Transverse colon (tissue), 4 donors: Measurements from ENCODE around the gene EGFL6. TPM values are rescaled to one million over a fixed set of nuclear protein-coding genes. Genes with fewer than 3 reads are reported as not detected.
"Not testable (repeated sequence)": the region's sequence is repeated elsewhere in the genome, so short reads cannot be mapped to it uniquely, and the experiment has no call there.

Experiments
- DNase-seq: peaks from one replicate; pipeline ENCODE4 v3.0.0-alpha.2; 2019
- H3K27ac ChIP-seq, 4 donors: fragments of 200-600 bp; sonication (generic); 2 replicates each; pipeline ENCODE4 v1.5.1; 2016 to 2018; ENCODE audit warnings: inconsistent platforms in 4 of 4
- H3K27me3 ChIP-seq: fragments of 200-600 bp; sonication (generic); 2 replicates; pipeline ENCODE4 v1.5.1; 2017; ENCODE audit warnings: inconsistent platforms
- H3K36me3 ChIP-seq, 4 donors: fragments of 200-600 bp; sonication (generic); 2 replicates each; pipeline ENCODE4 v1.5.1; 2017 to 2019; ENCODE audit warnings: inconsistent platforms in 4 of 4
- H3K4me1 ChIP-seq, 4 donors: fragments of 200-600 bp; sonication (generic); 2 replicates each; pipeline ENCODE4 v1.5.1; 2017 to 2020; ENCODE audit warnings: inconsistent platforms in 4 of 4
- H3K4me3 ChIP-seq, 4 donors: fragments of 200-600 bp; sonication (generic); 1 replicate in 1 of 4; 2 replicates in 3 of 4; pipeline versions ENCODE4 v1.5.1 to v1.6.1; 2017 to 2019; ENCODE audit warnings: inconsistent platforms in 4 of 4
- H3K9me3 ChIP-seq, 2 donors: fragments of 200-600 bp; sonication (generic); 2 replicates each; pipeline ENCODE4 v1.5.1; 2017 to 2019; ENCODE audit warnings: inconsistent platforms in 2 of 2
- EP300 ChIP-seq: sonication (generic); formaldehyde crosslinking; IDR thresholded peaks from one replicate; pipeline ENCODE4 v1.6.1; 2017; ENCODE audit warnings: antibody characterized with exemption, low read depth
- POLR2A ChIP-seq: fragments of 450-650 bp; IDR thresholded peaks from one replicate; pipeline ENCODE4 v1.6.1; 2016; ENCODE audit warnings: antibody characterized with exemption, mild to moderate bottlenecking, moderate library complexity
- POLR2AphosphoS5 ChIP-seq, 3 donors: sonication (generic); formaldehyde crosslinking; IDR thresholded peaks; one replicate each; pipeline ENCODE4 v1.6.1; 2016; ENCODE audit warnings: antibody characterized with exemption in 3 of 3
- WGBS, 2 donors: methylation state at CpG; one replicate each; pipeline ENCODE4 v1.1.5; 2018; ENCODE audit warnings: low coverage in 1 of 2; 5-methylcytosine and 5-hydroxymethylcytosine counted together
- in situ Hi-C, 4 donors: fragments of 200-750 bp; cut with MboI; loops; one replicate each; pipeline versions ENCODE4 v1.15.0 to v1.15.1; 2017; ENCODE audit warnings: low sequenced_read_pairs in 3 of 4, low pct_ligation_motif_present in 1 of 4, low pct_unique_long_range_greater_than_20kb in 1 of 4
- intact Hi-C: fragments of 100-400 bp; cut with DNase I; formaldehyde crosslinking; loops from one replicate; pipeline ENCODE4 v1.15.1; 2023; ENCODE audit warnings: low total_unique reads
- total RNA-seq, 4 donors: library from RNA; depleted of rRNA; stranded (reverse); fragments of >200 nt; gene quantifications; one replicate each; pipeline ENCODE4 v1.1.0, GENCODE V29; 2016
- TF ChIP-seq, protein P1 (sequence below), 5 experiments: fragments of 200-600 bp in 3 of 5; fragments of 450-650 bp in 2 of 5; sonication (generic) in 3 of 5; IDR thresholded peaks; 1 replicate in 2 of 5; 2 replicates in 3 of 5; pipeline ENCODE4 v1.5.1; 2016 to 2017; ENCODE audit warnings: antibody characterized with exemption in 5 of 5, inconsistent platforms in 3 of 5, mild to moderate bottlenecking in 2 of 5, moderate library complexity in 1 of 5

EGFL6 gene
- total RNA-seq, 4 donors from 2014 or later, result not detected

DNA sequence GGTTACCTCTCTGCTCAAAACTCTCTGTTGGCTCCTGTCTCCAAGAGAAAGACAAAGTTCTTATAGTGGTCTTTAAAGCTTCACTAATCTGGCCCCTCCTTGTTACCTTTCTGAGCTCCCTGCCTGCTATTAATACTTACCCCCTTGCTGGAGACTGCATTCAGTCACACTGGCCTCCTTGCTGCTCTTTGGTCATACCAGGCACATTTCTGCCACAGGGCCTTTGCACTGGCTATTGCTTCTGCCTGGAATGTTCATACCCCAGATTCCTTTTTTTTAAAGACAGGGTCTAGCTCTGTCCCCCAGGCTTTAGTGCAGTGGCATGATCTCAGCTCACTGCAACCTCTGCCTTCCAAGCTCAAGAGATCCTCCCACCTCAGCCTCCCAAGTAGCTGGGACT, 103.6 kb downstream of the EGFL6 start:
- TF ChIP-seq POLR2A (no peak), EP300 (no peak), POLR2AphosphoS5 (IDR thresholded peaks at IDR 0.05) (no peak)
- TF ChIP-seq, protein P1, sequence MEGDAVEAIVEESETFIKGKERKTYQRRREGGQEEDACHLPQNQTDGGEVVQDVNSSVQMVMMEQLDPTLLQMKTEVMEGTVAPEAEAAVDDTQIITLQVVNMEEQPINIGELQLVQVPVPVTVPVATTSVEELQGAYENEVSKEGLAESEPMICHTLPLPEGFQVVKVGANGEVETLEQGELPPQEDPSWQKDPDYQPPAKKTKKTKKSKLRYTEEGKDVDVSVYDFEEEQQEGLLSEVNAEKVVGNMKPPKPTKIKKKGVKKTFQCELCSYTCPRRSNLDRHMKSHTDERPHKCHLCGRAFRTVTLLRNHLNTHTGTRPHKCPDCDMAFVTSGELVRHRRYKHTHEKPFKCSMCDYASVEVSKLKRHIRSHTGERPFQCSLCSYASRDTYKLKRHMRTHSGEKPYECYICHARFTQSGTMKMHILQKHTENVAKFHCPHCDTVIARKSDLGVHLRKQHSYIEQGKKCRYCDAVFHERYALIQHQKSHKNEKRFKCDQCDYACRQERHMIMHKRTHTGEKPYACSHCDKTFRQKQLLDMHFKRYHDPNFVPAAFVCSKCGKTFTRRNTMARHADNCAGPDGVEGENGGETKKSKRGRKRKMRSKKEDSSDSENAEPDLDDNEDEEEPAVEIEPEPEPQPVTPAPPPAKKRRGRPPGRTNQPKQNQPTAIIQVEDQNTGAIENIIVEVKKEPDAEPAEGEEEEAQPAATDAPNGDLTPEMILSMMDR (IDR thresholded peaks at IDR 0.05), result no peak
- Histone ChIP-seq H3K4me3 (no peak overlapping the region), H3K36me3 (no peaks in the 10 kb centered on the region), H3K27ac (no peak overlapping the region), H3K9me3 (no peaks in the 10 kb centered on the region), H3K27me3 (no peaks in the 10 kb centered on the region), H3K4me1 (peaks cover 4 to 15% (median 7%) of the 10 kb centered on the region in 4 donors)
- no peak for DNase-seq
- in situ Hi-C loops, result loop anchor here in 3 of 4 donors (25.0 kb wide), 2 partner anchors 364 to 711 kb away; partner anchors contain the start of gene GEMIN8 (in 1 of the 3)
- intact Hi-C loops, result no loop called here

DNA sequence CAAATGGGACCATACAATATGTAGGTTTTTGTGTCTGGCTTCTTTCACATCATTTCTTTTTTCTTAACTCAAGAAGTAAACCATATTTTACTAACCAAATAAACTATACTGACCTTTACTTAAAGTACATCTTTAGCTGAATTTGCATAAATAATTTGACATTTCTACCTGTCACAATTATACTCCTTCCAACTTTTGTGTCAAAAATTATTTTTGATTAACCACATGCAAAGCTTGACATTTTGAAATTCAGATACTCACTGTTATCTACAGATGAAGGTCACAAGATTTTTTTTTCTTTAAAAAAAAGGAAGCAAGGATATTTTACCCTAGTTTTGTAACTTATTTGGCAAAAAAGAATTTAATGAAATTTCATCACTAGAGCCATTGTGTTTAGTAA, 107.5 kb downstream of the EGFL6 start:
- intact Hi-C loops (no loop called here), in situ Hi-C loops (no loop called here)
- TF ChIP-seq POLR2AphosphoS5 (IDR thresholded peaks at IDR 0.05) (no peak), POLR2A (no peak)
- TF ChIP-seq, protein P1 (IDR thresholded peaks at IDR 0.05), result no peak

DNA sequence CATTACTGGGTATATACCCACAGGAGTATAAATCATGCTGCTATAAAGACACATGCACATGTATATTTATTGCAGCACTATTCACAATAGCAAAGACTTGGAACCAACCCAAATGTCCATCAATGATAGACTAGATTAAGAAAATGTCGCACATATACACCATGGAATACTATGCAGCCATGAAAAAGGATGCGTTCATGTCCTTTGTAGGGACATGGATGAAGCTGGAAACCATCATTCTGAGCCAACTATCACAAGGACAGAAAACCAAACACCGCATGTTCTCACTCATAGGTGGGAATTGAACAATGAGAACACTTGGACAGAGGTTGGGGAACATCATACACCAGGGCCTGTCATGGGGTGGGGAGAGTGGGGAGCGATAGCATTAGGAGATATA, 110.3 kb downstream of the EGFL6 start:
- DNase-seq, H3K4me3 ChIP-seq, H3K4me1 ChIP-seq, H3K36me3 ChIP-seq, intact Hi-C loops, H3K9me3 ChIP-seq, H3K27ac ChIP-seq, H3K27me3 ChIP-seq, in situ Hi-C loops: not testable (repeated sequence)
- whole genome bisulfite sequencing, 2 donors, result 97% methylated on average over 4 of the region's 4 CpGs; no CpG with 5 or more reads in 1 of the 2 donors

More for the DNA sequence above, 107.5 kb downstream of the EGFL6 start:
- H3K4me1 ChIP-seq, result no peaks in the 10 kb centered on the region
- no peaks in the 10 kb centered on the region for H3K36me3 ChIP-seq
- no peak overlapping the region for H3K4me3 ChIP-seq
- no peak overlapping the region for H3K27ac ChIP-seq
- no peak for DNase-seq
- no peaks in the 10 kb centered on the region for H3K27me3 ChIP-seq
- H3K9me3 ChIP-seq, result no peaks in the 10 kb centered on the region

DNA sequence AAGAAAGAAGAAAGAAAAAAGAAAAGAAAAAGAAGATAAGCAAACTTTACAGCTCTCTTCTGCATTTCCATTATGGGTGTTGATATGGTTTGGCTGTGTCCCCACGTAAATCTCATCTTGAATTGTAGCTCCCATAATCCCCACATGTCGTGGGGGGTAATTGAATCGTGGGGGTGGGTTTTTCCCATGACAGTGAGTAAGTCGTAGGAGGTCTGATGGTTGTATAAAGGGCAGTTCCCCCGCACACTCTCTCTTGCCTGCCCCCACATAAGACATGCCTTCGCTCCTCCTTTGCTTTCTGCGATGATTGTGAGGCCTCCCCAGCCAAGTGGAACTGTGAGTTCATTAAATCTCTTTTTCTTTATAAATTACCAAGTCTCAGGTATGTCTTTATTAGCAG, 112.2 kb downstream of the EGFL6 start:
- Histone ChIP-seq H3K36me3 (no peaks in the 10 kb centered on the region), H3K9me3 (no peaks in the 10 kb centered on the region), H3K4me3 (no peak overlapping the region), H3K27ac (no peak overlapping the region), H3K27me3 (no peaks in the 10 kb centered on the region), H3K4me1 (no peaks in the 10 kb centered on the region)
- intact Hi-C loops, result no loop called here
- DNase-seq, result no peak
- 78 to 80% methylated on average over 1 to 7 of the region's 7 CpGs for WGBS, 2 donors
- in situ Hi-C loops, result no loop called here
- TF ChIP-seq POLR2AphosphoS5 (IDR thresholded peaks at IDR 0.05) (no peak), EP300 (no peak), POLR2A (no peak)

Other genes with a start within 250 kb of the EGFL6 start
- not detected for gene ATXN3L, start 249.5 kb upstream of the EGFL6 start, total RNA-seq
- 1 to 10 TPM in 3 of 4 donors, under 1 TPM in 1; 0.20 to 9.1 (median 3.7) TPM for gene TCEANC, start 83.5 kb downstream of the EGFL6 start, total RNA-seq
- 10 to 100 TPM in 2 of 4 donors, 1 to 10 TPM in 2; 4.8 to 34.7 (median 17.0) TPM for gene RAB9A, start 119.5 kb downstream of the EGFL6 start, total RNA-seq
- 10 to 100 TPM; 14.2 to 25.9 (median 15.1) TPM for gene TRAPPC2, start 165.0 kb downstream of the EGFL6 start, total RNA-seq
- gene OFD1, start 165.1 kb downstream of the EGFL6 start, total RNA-seq, result 100 to 1,000 TPM in 1 of 4 donors, 10 to 100 TPM in 3; 27.2 to 184 (median 62.8) TPM
- 1 to 10 TPM; 1.5 to 7.6 (median 5.0) TPM for gene GPM6B, start 247.5 kb downstream of the EGFL6 start, total RNA-seq